DMS153 treated with DMSO at 0.1 percent for 48 hours (cell line): ENCODE measurements around the gene ZNG1E.
"Not testable (repeated sequence)": the region's sequence is repeated elsewhere in the genome, so short reads cannot be mapped to it uniquely, and the experiment has no call there.

Experiments
- DNase-seq: peaks from one replicate; lab custom pipeline; 2025; ENCODE audit not compliant: unreplicated experiment; lab: John Stamatoyannopoulos, UW

Gene ZNG1E

GRCh38 chr9:65675589-65676021 is at the start of gene ZNG1E:
Gene ZNG1E, plus strand, starts transcription at chr9:65675928. Its CDS starts 49 bp downstream, at chr9:65675977.
- DNase-seq, result not testable (repeated sequence)

DNA sequence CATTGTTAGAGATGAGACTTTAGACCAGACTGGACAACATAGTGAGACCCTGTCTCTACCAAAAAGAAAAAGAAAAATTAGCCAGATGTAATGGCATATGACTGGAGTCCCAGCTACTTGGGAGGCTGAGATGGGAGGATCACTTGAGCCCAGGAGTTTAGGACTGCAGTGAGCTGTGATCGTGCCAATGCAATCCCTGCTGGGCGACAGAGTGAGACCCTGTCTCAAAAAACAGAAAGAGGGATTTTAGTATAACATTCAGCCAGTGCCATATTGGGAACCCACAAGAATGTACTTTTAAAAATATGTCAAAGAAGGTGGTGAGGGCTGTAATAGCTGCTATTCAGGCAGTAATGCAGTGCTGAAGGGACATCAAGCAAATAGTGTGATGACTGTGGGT is 2.1 kb upstream of the ZNG1E start:
- not testable (repeated sequence) for DNase-seq

- not testable (repeated sequence) for DNase-seq
These were observed 710 bp upstream of the ZNG1E start for GRCh38 chr9:65675018-65675417.

DNA sequence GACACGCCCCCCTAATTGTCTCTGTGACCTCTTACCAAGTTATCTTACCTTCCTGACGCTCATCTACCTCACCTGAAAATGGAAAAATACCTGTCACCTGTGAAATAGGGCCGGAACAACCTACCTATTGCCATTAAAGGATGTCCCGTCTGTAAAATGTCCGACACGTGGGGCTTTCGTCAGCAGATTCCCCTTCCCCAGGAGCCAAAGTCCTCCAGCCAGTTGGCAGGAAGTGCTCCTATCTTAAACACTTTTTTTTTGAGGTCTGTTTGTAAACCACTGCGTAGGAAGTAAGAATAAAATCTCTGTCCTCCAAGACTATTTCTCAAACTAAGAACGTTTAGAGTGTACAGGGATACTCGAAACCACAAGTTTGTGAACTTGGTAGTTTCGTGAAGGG is 661 bp downstream of the ZNG1E start:
- not testable (repeated sequence) for DNase-seq

DNA sequence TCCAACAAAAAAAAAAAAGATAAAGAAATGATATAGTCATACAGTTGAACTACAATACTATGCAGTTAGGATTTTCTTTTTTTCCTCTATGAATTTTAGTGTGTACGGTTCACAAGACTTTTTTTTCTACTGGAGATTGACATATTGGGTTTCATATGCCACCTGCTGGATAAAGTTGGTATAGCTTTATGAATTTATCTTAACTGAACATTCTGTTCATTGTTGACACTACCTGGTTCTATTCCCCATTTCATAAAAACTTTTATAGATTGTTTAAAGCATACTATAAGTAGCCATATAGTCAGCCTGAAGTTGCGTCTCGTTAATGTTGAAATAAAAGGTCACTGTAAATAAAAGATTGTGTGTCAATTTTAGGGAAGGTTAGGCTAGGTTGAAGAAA is 2.8 kb downstream of the ZNG1E start:
- not testable (repeated sequence) for DNase-seq

- not testable (repeated sequence) for DNase-seq
These were observed 27.8 kb downstream of the ZNG1E start for GRCh38 chr9:65703550-65703949.

- not testable (repeated sequence) for DNase-seq
These were observed 38.7 kb downstream of the ZNG1E start for GRCh38 chr9:65714445-65714844.

- not testable (repeated sequence) for DNase-seq
These were observed 61.4 kb downstream of the ZNG1E start, which contains the start of gene FOXD4L4 for GRCh38 chr9:65737096-65737564. Gene FOXD4L4, plus strand, starts transcription at chr9:65737146. Its CDS starts 0 bp downstream, at chr9:65737146.

- not testable (repeated sequence) for DNase-seq
These were observed 62.4 kb downstream of the ZNG1E start for GRCh38 chr9:65738133-65738532.
